OCI-LY3 (cell line): Measurements from ENCODE around the gene GPR156.

Source experiments
- CTCF ChIP-seq: fragments of 200-600, 300-600 bp; sonication (generic); IDR thresholded peaks from 2 replicates; pipeline ENCODE4 v1.5.1; 2014; ENCODE audit warnings: antibody characterized with exemption, low read length, low read depth
- EZH2phosphoT487 ChIP-seq: fragments of 200-600 bp; shearing (Covaris generic); IDR thresholded peaks from 2 replicates; pipeline ENCODE4 v1.6.1; 2018; ENCODE audit warnings: antibody characterized with exemption, mixed run types, low read depth

- TF ChIP-seq EZH2phosphoT487 (no peak), CTCF (no peak)
Measured at GRCh38 chr3:120155108-120155507, 129.9 kb downstream of the GPR156 start.
